Panc1 (cell line): ENCODE results near the gene FLYWCH2.

Experiments used
- POLR2AphosphoS5 ChIP-seq: IDR thresholded peaks from 2 replicates; pipeline ENCODE4 v1.6.1; 2012; ENCODE audit warnings: mild to moderate bottlenecking, low read depth, low read length, moderate library complexity
- SIN3A ChIP-seq: IDR thresholded peaks from 2 replicates; pipeline ENCODE4 v1.6.1; 2012; ENCODE audit warnings: low read depth, mild to moderate bottlenecking, low read length, moderate library complexity, borderline replicate concordance; ENCODE audit not compliant: insufficient read depth
- TCF7L2 ChIP-seq: IDR thresholded peaks from 2 replicates; pipeline ENCODE4 v1.6.1; 2011; ENCODE audit warnings: mild to moderate bottlenecking, low read depth, low read length, inconsistent platforms
- TF ChIP-seq, protein P1 (sequence below): fragments of 450-650 bp; IDR thresholded peaks from 2 replicates; pipeline ENCODE4 v1.5.1; 2017; ENCODE audit warnings: mild to moderate bottlenecking
- TF ChIP-seq, protein P2 (sequence below), 2 experiments: IDR thresholded peaks; 2 replicates each; pipeline ENCODE4 v1.6.1; 2011 to 2012; ENCODE audit warnings: low read depth in 2 of 2, control low read depth in 1 of 2, low read length in 1 of 2, mild to moderate bottlenecking in 1 of 2, moderate library complexity in 1 of 2; ENCODE audit not compliant: insufficient read depth in 1 of 2

DNA sequence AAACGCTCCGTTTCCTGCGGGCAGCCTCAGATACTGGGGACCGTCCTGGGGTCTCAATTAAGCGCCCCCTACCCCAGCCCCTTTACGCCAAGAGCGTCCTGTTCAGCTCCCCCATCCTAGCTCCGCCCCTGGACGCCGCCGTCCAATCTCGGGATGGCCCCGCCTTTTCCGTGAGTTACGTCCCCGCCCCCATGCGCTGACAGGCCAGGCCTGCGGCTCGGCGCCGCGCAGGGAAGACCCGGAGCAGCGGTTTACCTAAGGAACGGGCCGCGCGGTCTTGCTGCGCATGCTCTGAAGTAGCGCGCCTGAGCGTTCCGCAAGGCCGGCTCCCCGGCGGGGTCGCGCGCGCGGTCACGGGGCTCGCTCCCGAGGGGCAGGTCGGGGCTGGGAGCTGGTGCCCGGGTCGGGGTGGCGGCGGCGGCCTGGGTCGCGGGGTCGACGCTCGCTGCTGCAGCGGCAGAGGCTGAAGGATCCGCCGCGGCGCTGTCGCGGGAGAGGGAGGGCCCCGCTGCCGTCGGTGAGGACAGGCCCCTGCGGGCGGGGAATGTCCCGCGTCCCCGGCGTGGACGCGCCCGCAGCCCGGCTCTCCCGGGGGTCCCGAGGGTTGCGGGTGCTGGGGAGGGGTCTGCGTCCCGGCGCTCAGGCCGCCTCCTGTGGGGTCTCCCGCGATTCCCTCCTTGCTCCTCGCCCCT, 28.8 kb downstream of the FLYWCH2 start, which contains the start of gene FLYWCH1:
- TF ChIP-seq, protein P1, sequence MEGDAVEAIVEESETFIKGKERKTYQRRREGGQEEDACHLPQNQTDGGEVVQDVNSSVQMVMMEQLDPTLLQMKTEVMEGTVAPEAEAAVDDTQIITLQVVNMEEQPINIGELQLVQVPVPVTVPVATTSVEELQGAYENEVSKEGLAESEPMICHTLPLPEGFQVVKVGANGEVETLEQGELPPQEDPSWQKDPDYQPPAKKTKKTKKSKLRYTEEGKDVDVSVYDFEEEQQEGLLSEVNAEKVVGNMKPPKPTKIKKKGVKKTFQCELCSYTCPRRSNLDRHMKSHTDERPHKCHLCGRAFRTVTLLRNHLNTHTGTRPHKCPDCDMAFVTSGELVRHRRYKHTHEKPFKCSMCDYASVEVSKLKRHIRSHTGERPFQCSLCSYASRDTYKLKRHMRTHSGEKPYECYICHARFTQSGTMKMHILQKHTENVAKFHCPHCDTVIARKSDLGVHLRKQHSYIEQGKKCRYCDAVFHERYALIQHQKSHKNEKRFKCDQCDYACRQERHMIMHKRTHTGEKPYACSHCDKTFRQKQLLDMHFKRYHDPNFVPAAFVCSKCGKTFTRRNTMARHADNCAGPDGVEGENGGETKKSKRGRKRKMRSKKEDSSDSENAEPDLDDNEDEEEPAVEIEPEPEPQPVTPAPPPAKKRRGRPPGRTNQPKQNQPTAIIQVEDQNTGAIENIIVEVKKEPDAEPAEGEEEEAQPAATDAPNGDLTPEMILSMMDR: no peak
- TF ChIP-seq SIN3A (0 out of 2 replicates have a peak, but pooled peaks have one; percentile 57), POLR2AphosphoS5 (no peak), TCF7L2 (no peak)
- TF ChIP-seq, protein P2, sequence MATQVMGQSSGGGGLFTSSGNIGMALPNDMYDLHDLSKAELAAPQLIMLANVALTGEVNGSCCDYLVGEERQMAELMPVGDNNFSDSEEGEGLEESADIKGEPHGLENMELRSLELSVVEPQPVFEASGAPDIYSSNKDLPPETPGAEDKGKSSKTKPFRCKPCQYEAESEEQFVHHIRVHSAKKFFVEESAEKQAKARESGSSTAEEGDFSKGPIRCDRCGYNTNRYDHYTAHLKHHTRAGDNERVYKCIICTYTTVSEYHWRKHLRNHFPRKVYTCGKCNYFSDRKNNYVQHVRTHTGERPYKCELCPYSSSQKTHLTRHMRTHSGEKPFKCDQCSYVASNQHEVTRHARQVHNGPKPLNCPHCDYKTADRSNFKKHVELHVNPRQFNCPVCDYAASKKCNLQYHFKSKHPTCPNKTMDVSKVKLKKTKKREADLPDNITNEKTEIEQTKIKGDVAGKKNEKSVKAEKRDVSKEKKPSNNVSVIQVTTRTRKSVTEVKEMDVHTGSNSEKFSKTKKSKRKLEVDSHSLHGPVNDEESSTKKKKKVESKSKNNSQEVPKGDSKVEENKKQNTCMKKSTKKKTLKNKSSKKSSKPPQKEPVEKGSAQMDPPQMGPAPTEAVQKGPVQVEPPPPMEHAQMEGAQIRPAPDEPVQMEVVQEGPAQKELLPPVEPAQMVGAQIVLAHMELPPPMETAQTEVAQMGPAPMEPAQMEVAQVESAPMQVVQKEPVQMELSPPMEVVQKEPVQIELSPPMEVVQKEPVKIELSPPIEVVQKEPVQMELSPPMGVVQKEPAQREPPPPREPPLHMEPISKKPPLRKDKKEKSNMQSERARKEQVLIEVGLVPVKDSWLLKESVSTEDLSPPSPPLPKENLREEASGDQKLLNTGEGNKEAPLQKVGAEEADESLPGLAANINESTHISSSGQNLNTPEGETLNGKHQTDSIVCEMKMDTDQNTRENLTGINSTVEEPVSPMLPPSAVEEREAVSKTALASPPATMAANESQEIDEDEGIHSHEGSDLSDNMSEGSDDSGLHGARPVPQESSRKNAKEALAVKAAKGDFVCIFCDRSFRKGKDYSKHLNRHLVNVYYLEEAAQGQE (IDR thresholded peaks at IDR 0.05; ENCODE audit: insufficient read depth in 1 of 2, low read depth in 2 of 2, low read length in 1 of 2): 0 out of 4 replicates have a peak, but pooled peaks of 1 of the 2 experiments have one; percentile 45
